ENCODE results near the gene ZMYM5.
A peak's percentile ranks its signal among the peaks of the same experiment; 100 is the strongest.
"Not testable (repeated sequence)": the region's sequence is repeated elsewhere in the genome, so short reads cannot be mapped to it uniquely, and the experiment has no call there.

The ZMYM5 gene

DNA sequence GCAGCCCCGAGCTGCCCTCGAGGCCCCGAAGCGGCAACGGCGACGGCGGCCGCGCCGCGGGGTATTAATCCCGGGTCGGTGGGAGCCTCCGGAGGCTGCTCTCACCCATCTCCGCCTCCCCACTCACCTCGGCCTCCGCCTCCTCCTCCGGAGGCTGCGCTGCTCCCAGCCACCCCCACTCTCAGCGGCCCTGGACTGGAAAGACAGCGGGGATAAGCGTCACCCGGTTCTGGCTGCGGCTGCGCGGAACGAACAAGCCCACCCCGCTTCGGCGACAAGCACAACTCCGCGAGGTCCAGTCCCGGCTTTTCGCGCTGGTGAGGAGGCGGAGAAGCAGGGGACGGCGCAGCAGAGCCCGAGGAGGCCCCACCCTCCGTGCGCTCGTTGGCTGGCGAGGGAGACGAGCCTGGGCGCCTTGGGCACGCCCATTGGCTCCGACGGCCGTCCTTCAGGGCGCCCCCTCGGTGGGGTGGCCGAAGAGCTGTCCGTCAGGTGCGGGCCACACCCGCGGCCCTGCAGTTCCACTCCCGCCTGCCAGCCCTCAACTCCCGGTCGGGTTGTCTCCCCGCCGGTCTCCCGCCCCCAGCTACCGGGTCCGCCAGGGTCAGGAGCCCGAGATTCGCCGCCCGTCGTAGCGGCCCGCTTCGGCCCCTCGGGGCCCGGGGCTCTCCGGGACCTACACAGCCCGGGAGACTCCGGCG is at the start of gene ZMYM5:
ZMYM5 (minus strand) TSS at position 327 of the 701 bp plus-strand sequence. CDS start 11,469 bp downstream, outside the sequence.
- Histone ChIP-seq H3K27ac (0 out of 2 replicates have a peak within 1 kb of the TSS, but pooled peaks have one; percentile 36), H3K4me3 (peak within 1 kb of the TSS; percentile 92), H3K36me3 (ENCODE audit: insufficient read depth, low read length) (peaks cover 2% of the 10 kb centered on the region; the same call in 1 of the 2 replicates), H3K9ac (ENCODE audit: insufficient read length) (peak within 1 kb of the TSS; percentile 83), H3K9me3 (ENCODE audit: low read depth, low read length) (no peaks in the 10 kb centered on the region)
- TF ChIP-seq FOXP2 (optimal IDR thresholded peaks at IDR 0.05; ENCODE audit: control extremely low read depth, extremely low read length, insufficient read depth) (no peak), POLR2AphosphoS5 (IDR thresholded peaks at IDR 0.05; ENCODE audit: borderline replicate concordance, low read depth, low read length) (peak; percentile 84; the same call in 1 of the 2 replicates), EZH2 (IDR thresholded peaks at IDR 0.05) (no peak)
- peak; percentile 59 for DNase-seq (ENCODE audit: low read depth, low spot score)

DNA sequence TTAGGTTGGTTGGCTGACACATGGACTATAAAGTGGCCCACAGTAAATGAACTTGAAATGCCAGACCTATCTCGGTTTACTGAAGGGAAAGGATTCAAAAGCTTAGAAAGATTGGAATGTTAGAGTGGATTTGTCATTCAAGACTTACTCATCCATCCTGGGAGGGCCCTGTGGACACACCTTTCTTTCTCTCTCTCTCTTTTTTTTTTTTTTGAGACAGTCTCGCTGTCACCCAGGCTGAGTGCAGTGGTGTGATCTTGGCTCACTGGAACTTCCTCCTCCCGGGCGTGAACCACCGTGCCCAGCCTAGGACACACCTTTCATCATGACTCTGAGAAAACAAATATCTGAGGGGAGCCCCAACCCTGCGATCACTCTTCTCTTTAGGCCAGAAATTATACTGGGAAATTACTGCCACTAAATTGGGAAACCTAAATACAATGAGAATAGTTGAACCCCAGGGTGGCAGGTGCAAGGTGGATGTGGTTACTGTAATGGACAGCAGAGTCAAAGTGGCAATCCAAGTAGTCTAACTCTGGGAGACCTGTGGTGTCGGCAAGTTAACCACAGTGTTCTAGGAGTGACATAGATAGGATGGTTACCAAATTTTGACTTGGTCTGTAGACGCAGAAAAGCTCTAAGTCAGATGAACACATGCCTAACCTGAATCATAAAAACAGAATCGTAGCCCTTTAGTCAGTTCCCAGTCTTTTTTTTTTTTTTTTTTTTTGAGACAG is 47.1 kb upstream of the ZMYM5 start:
- no peak overlapping the region for H3K4me3 ChIP-seq
- no peaks in the 10 kb centered on the region for H3K36me3 ChIP-seq (ENCODE audit: insufficient read depth, low read length)
- no peak for DNase-seq (ENCODE audit: low read depth, low spot score)
- no peaks in the 10 kb centered on the region for H3K9me3 ChIP-seq (ENCODE audit: low read depth, low read length)
- H3K9ac ChIP-seq (ENCODE audit: insufficient read length), result no peak overlapping the region
- no peak overlapping the region for H3K27ac ChIP-seq
- TF ChIP-seq EZH2 (IDR thresholded peaks at IDR 0.05) (no peak), FOXP2 (optimal IDR thresholded peaks at IDR 0.05; ENCODE audit: control extremely low read depth, extremely low read length, insufficient read depth) (no peak), POLR2AphosphoS5 (IDR thresholded peaks at IDR 0.05; ENCODE audit: borderline replicate concordance, low read depth, low read length) (no peak)

DNA sequence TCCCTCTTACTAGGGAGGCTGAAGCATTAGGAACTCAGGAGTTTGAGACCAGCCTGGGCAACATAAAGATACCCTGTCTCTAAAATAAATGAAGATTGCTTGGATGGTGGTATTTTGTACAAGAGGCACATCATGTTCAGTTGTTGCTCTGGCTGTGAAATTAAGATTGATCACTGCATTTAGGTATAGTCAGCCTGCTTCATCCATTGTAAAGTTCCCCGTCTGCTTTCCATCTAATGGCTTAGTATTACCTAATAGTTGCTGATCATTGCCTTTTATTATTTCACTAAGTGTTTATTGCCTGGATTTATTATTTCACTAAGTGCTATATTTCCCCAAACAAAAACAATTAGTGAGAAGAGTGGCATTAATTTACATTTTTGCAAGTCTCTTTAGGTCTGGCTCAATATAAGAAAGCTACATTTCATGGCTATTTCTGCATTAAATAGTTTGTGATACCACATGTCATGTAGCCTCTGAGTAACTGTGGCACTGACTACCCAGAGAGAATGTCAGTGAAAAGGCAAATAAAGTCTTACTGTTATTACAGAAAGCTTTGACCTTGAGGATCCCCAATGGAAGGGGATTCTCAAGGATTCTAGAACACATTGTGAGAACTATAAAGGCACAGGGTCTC is 45.0 kb upstream of the ZMYM5 start:
- Histone ChIP-seq H3K36me3 (ENCODE audit: insufficient read depth, low read length) (no peaks in the 10 kb centered on the region), H3K9ac (ENCODE audit: insufficient read length) (no peak overlapping the region), H3K4me3 (no peak overlapping the region), H3K27ac (no peak overlapping the region), H3K9me3 (ENCODE audit: low read depth, low read length) (no peaks in the 10 kb centered on the region)
- DNase-seq (ENCODE audit: low read depth, low spot score), result no peak
- no peak for TF ChIP-seq FOXP2 (optimal IDR thresholded peaks at IDR 0.05; ENCODE audit: control extremely low read depth, extremely low read length, insufficient read depth)
- TF ChIP-seq EZH2 (IDR thresholded peaks at IDR 0.05), result no peak
- no peak for TF ChIP-seq POLR2AphosphoS5 (IDR thresholded peaks at IDR 0.05; ENCODE audit: borderline replicate concordance, low read depth, low read length)

DNA sequence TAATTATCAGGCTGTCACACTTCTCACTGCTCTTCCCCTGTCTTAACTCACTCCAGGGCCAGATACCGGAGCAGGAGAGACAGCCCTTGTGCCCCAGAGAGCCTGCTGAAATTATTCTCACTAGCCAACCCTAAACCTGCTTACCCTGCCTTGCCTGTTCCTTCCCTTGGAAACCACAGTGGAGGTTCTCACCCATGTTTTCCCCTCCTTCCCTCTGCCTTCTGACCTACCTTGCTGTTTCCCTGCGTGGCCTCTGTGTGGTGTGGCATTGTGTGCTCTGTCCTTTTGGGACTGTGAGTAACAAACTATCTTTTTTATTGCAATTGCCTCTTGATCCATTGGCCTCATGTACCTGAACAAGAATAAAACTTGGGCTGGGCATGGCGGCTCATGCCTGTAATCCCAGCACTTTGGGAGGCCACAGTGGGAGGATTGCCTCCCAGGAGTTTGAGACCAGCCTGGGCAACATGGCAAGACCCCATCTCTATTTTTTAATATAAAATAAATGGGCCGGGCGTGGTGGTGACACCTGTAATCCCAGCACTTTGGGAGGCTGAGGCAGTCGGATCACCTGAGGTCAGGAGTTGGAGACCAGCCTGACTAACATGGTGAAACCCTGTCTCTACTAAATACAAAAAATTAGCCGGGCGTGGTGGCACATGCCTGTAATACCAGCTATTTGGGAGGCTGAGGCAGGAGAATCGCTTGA is 42.2 kb upstream of the ZMYM5 start:
- not testable (repeated sequence) for H3K27ac ChIP-seq; DNase-seq (ENCODE audit: low read depth, low spot score); H3K9ac ChIP-seq (ENCODE audit: insufficient read length); H3K36me3 ChIP-seq (ENCODE audit: insufficient read depth, low read length); H3K4me3 ChIP-seq; H3K9me3 ChIP-seq (ENCODE audit: low read depth, low read length)

DNA sequence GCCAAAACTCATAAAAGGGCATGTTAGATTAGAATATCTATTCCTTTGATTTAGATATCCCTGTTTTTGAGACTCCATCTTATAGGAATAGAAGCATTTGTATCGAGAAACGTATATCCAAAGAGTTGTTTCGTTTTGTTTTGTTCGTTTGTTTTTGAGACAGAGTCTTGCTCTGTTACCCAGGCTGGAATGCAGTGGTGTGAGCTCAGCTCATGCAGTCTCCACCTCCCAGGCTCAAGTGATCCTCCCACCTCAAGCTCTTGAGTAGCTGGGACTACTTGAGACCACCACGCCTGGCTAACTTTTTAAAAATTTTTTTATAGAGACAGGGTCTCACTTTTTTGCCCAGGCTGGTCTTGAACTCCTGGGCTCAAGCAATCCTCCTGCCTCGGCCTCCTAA is 26.6 kb upstream of the ZMYM5 start:
- DNase-seq (ENCODE audit: low read depth, low spot score), result no peak
- Histone ChIP-seq H3K4me3 (no peak overlapping the region), H3K9me3 (ENCODE audit: low read depth, low read length) (no peaks in the 10 kb centered on the region), H3K27ac (no peak overlapping the region), H3K9ac (ENCODE audit: insufficient read length) (no peak overlapping the region), H3K36me3 (ENCODE audit: insufficient read depth, low read length) (no peaks in the 10 kb centered on the region)
- TF ChIP-seq POLR2AphosphoS5 (IDR thresholded peaks at IDR 0.05; ENCODE audit: borderline replicate concordance, low read depth, low read length), result no peak
- no peak for TF ChIP-seq FOXP2 (optimal IDR thresholded peaks at IDR 0.05; ENCODE audit: control extremely low read depth, extremely low read length, insufficient read depth)
- TF ChIP-seq EZH2 (IDR thresholded peaks at IDR 0.05), result no peak

DNA sequence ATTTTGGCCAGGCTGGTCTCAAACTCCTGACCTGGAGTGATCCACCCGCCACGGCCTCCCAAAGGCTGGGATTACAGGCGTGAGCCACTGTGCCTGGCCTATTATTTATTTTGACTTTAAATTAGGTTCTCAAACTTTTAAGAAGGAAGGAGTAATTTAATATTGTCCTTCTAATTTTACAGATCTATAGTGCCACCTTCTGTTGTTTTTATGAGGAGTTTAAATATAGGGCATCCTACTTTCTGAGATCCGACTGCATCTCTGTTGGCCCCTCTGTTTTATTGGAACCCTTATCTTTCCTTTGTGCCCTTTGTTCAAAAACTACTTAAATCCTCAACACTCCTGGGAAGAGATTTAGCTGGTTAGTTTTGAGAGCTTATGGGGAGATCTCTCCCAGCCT is 25.4 kb upstream of the ZMYM5 start:
- Histone ChIP-seq H3K4me3 (no peak overlapping the region), H3K27ac (no peak overlapping the region), H3K36me3 (ENCODE audit: insufficient read depth, low read length) (no peaks in the 10 kb centered on the region), H3K9ac (ENCODE audit: insufficient read length) (no peak overlapping the region), H3K9me3 (ENCODE audit: low read depth, low read length) (no peaks in the 10 kb centered on the region)
- no peak for TF ChIP-seq EZH2 (IDR thresholded peaks at IDR 0.05)
- no peak for TF ChIP-seq POLR2AphosphoS5 (IDR thresholded peaks at IDR 0.05; ENCODE audit: borderline replicate concordance, low read depth, low read length)
- DNase-seq (ENCODE audit: low read depth, low spot score), result no peak

DNA sequence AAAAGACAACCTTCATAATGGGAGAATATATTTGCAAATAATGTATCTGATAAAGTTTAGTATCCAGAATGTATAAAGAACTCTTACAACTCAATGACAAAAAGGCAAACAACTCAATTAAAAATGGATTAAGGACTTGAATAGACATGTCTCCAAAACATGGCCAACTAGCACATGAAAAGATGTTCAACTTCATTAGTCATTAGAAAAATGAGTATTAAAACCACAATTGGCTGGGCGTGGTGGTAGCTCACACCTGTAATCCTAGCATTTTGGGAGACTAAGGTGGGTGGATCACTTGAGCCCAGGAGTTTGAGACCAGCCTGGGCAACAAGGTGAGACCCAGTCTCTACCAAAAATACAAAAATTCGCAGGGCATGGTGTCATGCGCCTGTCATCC is 18.8 kb upstream of the ZMYM5 start:
- no peak for DNase-seq (ENCODE audit: low read depth, low spot score)
- Histone ChIP-seq H3K36me3 (ENCODE audit: insufficient read depth, low read length) (no peaks in the 10 kb centered on the region), H3K27ac (no peak overlapping the region), H3K9ac (ENCODE audit: insufficient read length) (no peak overlapping the region), H3K4me3 (no peak overlapping the region), H3K9me3 (ENCODE audit: low read depth, low read length) (no peaks in the 10 kb centered on the region)
- TF ChIP-seq POLR2AphosphoS5 (IDR thresholded peaks at IDR 0.05; ENCODE audit: borderline replicate concordance, low read depth, low read length) (no peak), FOXP2 (optimal IDR thresholded peaks at IDR 0.05; ENCODE audit: control extremely low read depth, extremely low read length, insufficient read depth) (no peak), EZH2 (IDR thresholded peaks at IDR 0.05) (no peak)

DNA sequence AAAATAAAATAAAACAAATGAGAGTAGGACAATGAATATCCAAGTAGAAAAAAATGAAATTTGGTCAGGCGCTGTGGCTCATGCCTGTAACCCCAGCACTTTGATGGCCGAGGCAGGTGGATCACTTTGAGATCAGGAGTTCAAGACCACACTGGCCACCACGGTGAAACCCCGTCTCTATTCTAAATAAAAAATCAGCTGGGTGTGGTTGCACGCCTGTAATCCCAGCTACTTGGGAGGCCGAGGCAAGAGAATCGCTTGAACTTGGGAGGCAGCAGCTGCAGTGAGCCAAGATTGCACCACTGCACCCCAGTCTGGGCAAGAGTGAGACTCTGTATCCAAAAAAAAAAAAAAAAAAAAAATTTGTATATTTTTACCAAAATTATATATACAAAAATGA is 18.2 kb upstream of the ZMYM5 start:
- Histone ChIP-seq H3K36me3 (ENCODE audit: insufficient read depth, low read length) (no peaks in the 10 kb centered on the region), H3K9me3 (ENCODE audit: low read depth, low read length) (no peaks in the 10 kb centered on the region), H3K27ac (no peak overlapping the region), H3K9ac (ENCODE audit: insufficient read length) (no peak overlapping the region), H3K4me3 (no peak overlapping the region)
- DNase-seq (ENCODE audit: low read depth, low spot score), result no peak
- no peak for TF ChIP-seq EZH2 (IDR thresholded peaks at IDR 0.05)
- TF ChIP-seq FOXP2 (optimal IDR thresholded peaks at IDR 0.05; ENCODE audit: control extremely low read depth, extremely low read length, insufficient read depth), result no peak
- TF ChIP-seq POLR2AphosphoS5 (IDR thresholded peaks at IDR 0.05; ENCODE audit: borderline replicate concordance, low read depth, low read length), result no peak

Measured in SK-N-MC (cell line).